ENCODE results near the gene CCDC3.

CCDC3 gene

GRCh38 chr10:12909836-12910185, 91.7 kb downstream of the CCDC3 start:
- no peak overlapping the region for H3K4me3 ChIP-seq (ENCODE audit: low read depth, low read length)
- DNase-seq (ENCODE audit: low read depth): no peak
- no peak for TF ChIP-seq CTCF (IDR thresholded peaks at IDR 0.05; ENCODE audit: control insufficient read depth, extremely low read depth, insufficient read depth)

DNA sequence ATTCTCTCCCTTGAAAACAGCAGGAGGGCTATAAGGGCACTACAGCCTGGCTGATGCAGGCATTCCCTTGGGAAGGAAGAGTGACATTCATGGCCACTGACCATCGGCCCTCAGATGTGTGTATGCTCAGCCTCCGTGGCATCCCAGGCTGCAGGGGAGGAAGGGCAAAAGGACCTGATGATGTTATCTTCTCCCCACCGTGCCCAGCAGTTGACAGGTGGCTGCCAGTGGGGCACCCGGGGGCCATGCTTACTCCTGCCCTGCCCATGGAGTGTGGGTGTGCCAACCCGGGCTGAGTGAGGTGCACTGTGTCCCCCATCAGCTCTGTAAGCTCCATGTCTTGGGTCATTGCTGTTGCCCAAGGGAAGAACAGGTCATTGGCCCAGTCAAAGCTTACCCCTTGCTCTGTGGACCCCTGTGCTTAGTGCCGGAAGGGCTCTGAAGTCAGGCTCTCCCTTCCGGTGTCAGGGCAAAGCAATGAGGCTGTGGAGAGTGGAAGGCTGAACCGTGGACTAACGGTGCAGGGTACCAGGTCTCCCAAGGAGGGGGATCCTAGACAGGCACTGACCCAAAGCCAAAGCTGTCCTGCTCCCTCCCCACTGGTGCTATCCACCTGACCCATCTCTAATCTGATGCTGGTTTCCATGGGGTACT, 92.2 kb downstream of the CCDC3 start:
- DNase-seq (ENCODE audit: low read depth): no peak
- TF ChIP-seq CTCF (IDR thresholded peaks at IDR 0.05; ENCODE audit: control insufficient read depth, extremely low read depth, insufficient read depth): no peak
- no peak overlapping the region for H3K4me3 ChIP-seq (ENCODE audit: low read depth, low read length)

GRCh38 chr10:12908773-12909172, 92.7 kb downstream of the CCDC3 start:
- no peak for TF ChIP-seq CTCF (IDR thresholded peaks at IDR 0.05; ENCODE audit: control insufficient read depth, extremely low read depth, insufficient read depth)
- DNase-seq (ENCODE audit: low read depth): no peak
- no peak overlapping the region for H3K4me3 ChIP-seq (ENCODE audit: low read depth, low read length)

GRCh38 chr10:12907656-12908055, 93.9 kb downstream of the CCDC3 start:
- no peak for DNase-seq (ENCODE audit: low read depth)
- no peak overlapping the region for H3K4me3 ChIP-seq (ENCODE audit: low read depth, low read length)
- TF ChIP-seq CTCF (IDR thresholded peaks at IDR 0.05; ENCODE audit: control insufficient read depth, extremely low read depth, insufficient read depth): no peak

DNA sequence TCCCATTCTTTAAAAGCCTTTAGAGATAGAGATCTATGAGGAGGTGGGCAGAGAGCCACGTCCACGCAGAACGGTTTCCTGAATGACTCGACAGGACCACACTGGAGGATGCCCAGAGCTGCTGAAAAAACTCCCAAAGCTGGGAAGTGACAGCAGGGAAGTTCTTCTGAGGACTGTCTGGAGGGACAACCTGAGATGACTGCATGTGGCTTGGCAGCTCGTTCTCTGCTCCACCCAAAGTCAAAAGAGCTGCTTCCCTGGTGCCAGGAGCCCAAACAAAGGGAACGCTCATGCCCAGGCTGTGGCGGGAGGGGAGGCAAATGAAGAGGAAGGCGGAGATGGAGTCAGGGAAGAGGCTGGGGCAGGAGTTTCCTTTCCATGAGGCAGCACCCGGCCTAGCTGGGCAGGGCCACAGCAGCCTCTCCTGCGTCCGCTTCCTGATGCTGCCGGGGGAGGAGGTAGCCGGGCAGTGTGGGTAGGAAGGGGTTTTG, 95.4 kb downstream of the CCDC3 start:
- DNase-seq (ENCODE audit: low read depth): no peak
- no peak for TF ChIP-seq CTCF (IDR thresholded peaks at IDR 0.05; ENCODE audit: control insufficient read depth, extremely low read depth, insufficient read depth)
- no peak overlapping the region for H3K4me3 ChIP-seq (ENCODE audit: low read depth, low read length)

- no peak overlapping the region for H3K4me3 ChIP-seq (ENCODE audit: low read depth, low read length)
- no peak for TF ChIP-seq CTCF (IDR thresholded peaks at IDR 0.05; ENCODE audit: control insufficient read depth, extremely low read depth, insufficient read depth)
- DNase-seq (ENCODE audit: low read depth): no peak
These were observed 96.4 kb downstream of the CCDC3 start for GRCh38 chr10:12905067-12905466.

DNA sequence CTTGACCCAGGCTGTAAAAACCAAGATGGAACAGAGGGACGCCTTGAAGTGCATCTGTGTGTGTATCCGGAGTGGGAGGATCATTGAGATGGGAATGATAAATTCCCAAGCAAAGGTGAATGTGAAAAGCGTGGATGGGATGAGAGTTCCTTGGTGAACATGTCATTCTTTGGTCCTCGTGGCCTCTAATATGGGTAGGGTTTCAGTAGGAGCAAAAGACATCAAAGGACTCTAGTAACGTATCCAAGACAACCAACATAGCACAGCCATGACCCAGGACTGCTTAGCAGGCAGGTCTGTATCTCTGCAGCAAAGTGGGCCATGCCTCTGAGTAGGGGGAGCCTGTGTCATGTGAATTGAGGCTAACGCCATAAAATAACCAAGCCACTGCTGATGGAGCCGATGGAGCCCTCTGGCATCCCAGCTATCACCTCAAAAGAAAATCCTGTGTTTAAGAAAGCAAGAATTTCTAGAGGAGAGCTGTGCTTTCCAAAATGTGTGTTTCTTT, 98.6 kb downstream of the CCDC3 start:
- no peak for DNase-seq (ENCODE audit: low read depth)
- H3K4me3 ChIP-seq (ENCODE audit: low read depth, low read length): no peak overlapping the region
- no peak for TF ChIP-seq CTCF (IDR thresholded peaks at IDR 0.05; ENCODE audit: control insufficient read depth, extremely low read depth, insufficient read depth)
